Endothelial cell of umbilical vein (primary cell): ENCODE data around the gene NEDD4L. TPM values are rescaled to one million over a fixed set of nuclear protein-coding genes. Genes with fewer than 3 reads are reported as not detected.

Experiments used
- BruUV-seq: library from RNA; stranded (reverse); fragments of 400-500 nt; replicated peaks from 2 replicates; lab custom pipeline; 2021; lab: Mats Ljungman, UMichigan
- CTCF ChIA-PET: fragments of 300-600, 350-600 bp; sonication (Branson Sonifier 250); formaldehyde crosslinking; loops from one replicate; lab custom pipeline; 2021; ENCODE audit warnings: antibody characterized with exemption, inconsistent platforms; lab: Charles Lee
- POLR2A ChIA-PET: fragments of 300-600, 350-600 bp; sonication (Branson Sonifier 250); formaldehyde crosslinking; loops from one replicate; lab custom pipeline; 2021; ENCODE audit warnings: antibody characterized with exemption, inconsistent platforms; lab: Charles Lee
- DNase-seq: peaks from one replicate; pipeline ENCODE4 v3.0.0-alpha.2; 2011; ENCODE audit warnings: low read depth, low spot score
- FAIRE-seq: peaks from 2 replicates; lab custom pipeline; 2011; peaks lifted over from hg19 to GRCh38; lab: Jason Lieb, UNC
- H2AFZ ChIP-seq: 2 replicates; pipeline ENCODE4 v1.6.0; 2012; ENCODE audit warnings: low read depth, low read length, control low read depth, inconsistent platforms
- H3K27ac ChIP-seq: 2 replicates; pipeline ENCODE4 v1.5.1; 2011; ENCODE audit warnings: low read depth, mild to moderate bottlenecking, control low read depth, low read length, moderate library complexity; ENCODE audit not compliant: insufficient read depth
- H3K27me3 ChIP-seq, 2 experiments: 2 replicates each; pipeline versions ENCODE4 v1.6.0 to v1.6.1; 2011; ENCODE audit warnings: low read length in 2 of 2, mixed read lengths in 1 of 2; ENCODE audit not compliant: control insufficient read depth in 2 of 2, insufficient read depth in 2 of 2
- H3K36me3 ChIP-seq, 2 experiments: 2 replicates in 1 of 2; 3 replicates in 1 of 2; pipeline ENCODE4 v1.5.1; 2011; ENCODE audit warnings: low read length in 2 of 2, mild to moderate bottlenecking in 1 of 2, moderate library complexity in 1 of 2; ENCODE audit not compliant: control insufficient read depth in 2 of 2, insufficient read depth in 2 of 2; ENCODE audit errors: extremely low read depth in 1 of 2
- H3K4me1 ChIP-seq: 3 replicates; pipeline ENCODE4 v1.5.1; 2011; ENCODE audit warnings: mild to moderate bottlenecking, low read length; ENCODE audit not compliant: control insufficient read depth, insufficient read depth; ENCODE audit errors: extremely low read depth
- H3K4me2 ChIP-seq: 2 replicates; pipeline ENCODE4 v1.6.1; 2011; ENCODE audit warnings: low read length, control low read depth, mixed read lengths; ENCODE audit not compliant: insufficient read depth
- H3K4me3 ChIP-seq, 3 experiments: fragments of 200-600 bp in 1 of 3; sonication (generic), shearing (Covaris generic) in 1 of 3; replicated peaks in 1 of 3; 2 replicates each; pipeline ENCODE4 v1.5.1; 2011 to 2016; ENCODE audit warnings: control low read depth in 3 of 3, low read length in 3 of 3, mild to moderate bottlenecking in 2 of 3, inconsistent platforms in 1 of 3, low read depth in 1 of 3, moderate library complexity in 1 of 3; ENCODE audit not compliant: insufficient read depth in 1 of 3
- H3K79me2 ChIP-seq: 2 replicates; pipeline ENCODE4 v1.6.0; 2012; ENCODE audit warnings: low read length, inconsistent platforms; ENCODE audit not compliant: control insufficient read depth, insufficient read depth
- H3K9ac ChIP-seq: replicated peaks from 2 replicates; pipeline ENCODE3; 2011; ENCODE audit warnings: low read length, control low read depth; ENCODE audit not compliant: insufficient read depth; ENCODE audit errors: extremely low read depth
- H3K9me1 ChIP-seq: replicated peaks from 3 replicates; pipeline ENCODE4 v1.6.0; 2011; ENCODE audit warnings: mild to moderate bottlenecking, low read length; ENCODE audit not compliant: control insufficient read depth, insufficient read depth; ENCODE audit errors: extremely low read depth
- H3K9me3 ChIP-seq: replicated peaks from 2 replicates; pipeline ENCODE4 v1.5.1; 2012; ENCODE audit warnings: low read length, inconsistent platforms; ENCODE audit not compliant: control insufficient read depth, insufficient read depth
- H4K20me1 ChIP-seq: replicated peaks from 2 replicates; pipeline ENCODE3; 2011; ENCODE audit warnings: mild to moderate bottlenecking, low read length; ENCODE audit not compliant: control insufficient read depth, insufficient read depth; ENCODE audit errors: extremely low read depth
- EZH2 ChIP-seq: IDR thresholded peaks from 2 replicates; pipeline ENCODE4 v1.6.1; 2012; ENCODE audit warnings: borderline replicate concordance, low read depth, mild to moderate bottlenecking, moderate library complexity, low read length, inconsistent platforms; ENCODE audit not compliant: severe bottlenecking
- FOS ChIP-seq: IDR thresholded peaks from 2 replicates; pipeline ENCODE4 v1.6.1; 2011; ENCODE audit warnings: mild to moderate bottlenecking, low read length, moderate library complexity, borderline replicate concordance; ENCODE audit not compliant: insufficient read depth
- GATA2 ChIP-seq: IDR thresholded peaks from 2 replicates; pipeline ENCODE4 v1.7.0; 2011; ENCODE audit warnings: low read depth, mild to moderate bottlenecking, moderate library complexity, mixed read lengths, low read length; ENCODE audit not compliant: insufficient read length, insufficient read depth
- JUN ChIP-seq: IDR thresholded peaks from 2 replicates; pipeline ENCODE4 v1.6.1; 2011; ENCODE audit warnings: borderline replicate concordance, low read depth; ENCODE audit not compliant: insufficient read length, insufficient read depth
- MYC ChIP-seq: IDR thresholded peaks from one replicate; pipeline ENCODE4 v1.6.1; 2011; ENCODE audit warnings: mild to moderate bottlenecking, low read depth, low read length
- POLR2A ChIP-seq: IDR thresholded peaks from 2 replicates; pipeline ENCODE4 v1.6.1; 2012; ENCODE audit warnings: low read depth, mild to moderate bottlenecking, control low read depth, low read length
- POLR2AphosphoS5 ChIP-seq: IDR thresholded peaks from 2 replicates; pipeline ENCODE4 v1.6.1; 2012; ENCODE audit warnings: low read depth, mild to moderate bottlenecking, control low read depth, low read length, moderate library complexity; ENCODE audit not compliant: insufficient read depth
- dilution Hi-C: fragments of 300-500 bp; cut with MboI; formaldehyde crosslinking; loops from one replicate; pipeline ENCODE4 v1.15.0; 2019; ENCODE audit warnings: low sequenced_read_pairs; ENCODE audit not compliant: extremely low pct_ligation_motif_present
- intact Hi-C: fragments of 100-400 bp; cut with micrococcal nuclease; formaldehyde crosslinking; loops from one replicate; pipeline ENCODE4 v1.10.0; 2022
- polyA plus RNA-seq, 4 experiments: library from polyadenylated mRNA; depleted of rRNA in 3 of 4; stranded (reverse) in 3 of 4; unstranded in 1 of 4; fragments of >200 nt; gene quantifications; 2 replicates each; pipeline versions ENCODE4 v1.2.1 to v1.2.3, GENCODE V29; 2011 to 2012; ENCODE audit warnings: missing spikeins in 1 of 4
- total RNA-seq: library from RNA; stranded (reverse); gene quantifications from 2 replicates; pipeline ENCODE4 v1.2.3, GENCODE V29; 2021
- TF ChIP-seq, protein P1 (sequence below): IDR thresholded peaks from 2 replicates; pipeline ENCODE4 v1.6.1; 2011; ENCODE audit not compliant: insufficient read depth, insufficient read length
- TF ChIP-seq, protein P2 (sequence below), 2 donors: IDR thresholded peaks; 1 replicate in 1 of 2; 2 replicates in 1 of 2; pipeline ENCODE4 v1.5.1; 2011; ENCODE audit warnings: low read length in 2 of 2, mild to moderate bottlenecking in 2 of 2, moderate library complexity in 2 of 2, control low read depth in 1 of 2, inconsistent platforms in 1 of 2, low read depth in 1 of 2; ENCODE audit not compliant: insufficient read depth in 1 of 2; ENCODE audit errors: extremely low read depth in 1 of 2

The NEDD4L gene
- total and polyA plus RNA-seq, 2 donors (not counting 3 experiments of a cell fraction or from before 2014, with no cell fraction given): 20.5 to 78.9 TPM

DNA sequence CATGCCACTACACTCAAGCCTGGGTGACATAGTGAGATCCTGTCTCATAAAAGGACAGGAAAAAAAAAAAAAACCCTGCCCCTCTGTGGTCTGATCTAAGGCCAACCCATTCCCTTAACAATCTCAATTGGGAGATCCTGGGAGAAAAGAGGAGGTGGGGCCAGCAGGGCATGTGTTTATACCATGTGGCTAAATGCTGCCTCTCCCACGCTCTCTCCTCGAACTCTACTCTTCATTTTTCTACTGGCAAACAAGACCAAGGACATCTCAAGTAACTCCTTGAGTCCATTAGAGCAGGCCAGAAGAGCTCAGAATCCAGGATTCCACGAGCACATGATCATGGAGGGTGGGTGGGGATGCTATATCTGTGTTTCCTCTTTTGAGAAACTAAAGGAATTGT is 16.7 kb upstream of the NEDD4L start:
- H3K27ac ChIP-seq: no peak overlapping the region
- peaks cover 25 to 37% of the 10 kb centered on the region in 2 experiments for H3K27me3 ChIP-seq
- H3K79me2 ChIP-seq: no peaks in the 10 kb centered on the region
- H3K9me3 ChIP-seq: no peaks in the 10 kb centered on the region
- no peaks in the 10 kb centered on the region for H3K4me1 ChIP-seq
- H2AFZ ChIP-seq: no peak overlapping the region
- no TSS peak for BruUV-seq
- no peak for FAIRE-seq
- no peaks in the 10 kb centered on the region for H4K20me1 ChIP-seq
- no peaks in the 10 kb centered on the region for H3K9me1 ChIP-seq
- H3K9ac ChIP-seq: no peak overlapping the region
- no peak overlapping the region for H3K4me3 ChIP-seq
- dilution Hi-C loops: no loop called here
- H3K36me3 ChIP-seq: no peaks in the 10 kb centered on the region
- CTCF ChIA-PET: interaction anchor here (1.5 to 1.6 kb wide), 2 partner anchors 16 to 146 kb away, joined by 3 to 5 read pairs; partner anchors contain the start of gene NEDD4L
- DNase-seq: no peak
- intact Hi-C loops: no loop called here
- TF ChIP-seq JUN (no peak), GATA2 (no peak), POLR2A (no peak), MYC (no peak), POLR2AphosphoS5 (no peak), FOS (no peak), EZH2 (no peak)
- TF ChIP-seq, protein P1, sequence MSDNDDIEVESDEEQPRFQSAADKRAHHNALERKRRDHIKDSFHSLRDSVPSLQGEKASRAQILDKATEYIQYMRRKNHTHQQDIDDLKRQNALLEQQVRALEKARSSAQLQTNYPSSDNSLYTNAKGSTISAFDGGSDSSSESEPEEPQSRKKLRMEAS: no peak
- TF ChIP-seq, protein P2, sequence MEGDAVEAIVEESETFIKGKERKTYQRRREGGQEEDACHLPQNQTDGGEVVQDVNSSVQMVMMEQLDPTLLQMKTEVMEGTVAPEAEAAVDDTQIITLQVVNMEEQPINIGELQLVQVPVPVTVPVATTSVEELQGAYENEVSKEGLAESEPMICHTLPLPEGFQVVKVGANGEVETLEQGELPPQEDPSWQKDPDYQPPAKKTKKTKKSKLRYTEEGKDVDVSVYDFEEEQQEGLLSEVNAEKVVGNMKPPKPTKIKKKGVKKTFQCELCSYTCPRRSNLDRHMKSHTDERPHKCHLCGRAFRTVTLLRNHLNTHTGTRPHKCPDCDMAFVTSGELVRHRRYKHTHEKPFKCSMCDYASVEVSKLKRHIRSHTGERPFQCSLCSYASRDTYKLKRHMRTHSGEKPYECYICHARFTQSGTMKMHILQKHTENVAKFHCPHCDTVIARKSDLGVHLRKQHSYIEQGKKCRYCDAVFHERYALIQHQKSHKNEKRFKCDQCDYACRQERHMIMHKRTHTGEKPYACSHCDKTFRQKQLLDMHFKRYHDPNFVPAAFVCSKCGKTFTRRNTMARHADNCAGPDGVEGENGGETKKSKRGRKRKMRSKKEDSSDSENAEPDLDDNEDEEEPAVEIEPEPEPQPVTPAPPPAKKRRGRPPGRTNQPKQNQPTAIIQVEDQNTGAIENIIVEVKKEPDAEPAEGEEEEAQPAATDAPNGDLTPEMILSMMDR (IDR thresholded peaks at IDR 0.05; ENCODE audit: extremely low read depth in 1 of 2, insufficient read depth in 1 of 2, low read depth in 1 of 2, low read length in 2 of 2): no peak
- H3K4me2 ChIP-seq: no peak overlapping the region
- POLR2A ChIA-PET: no interaction called here
